ENCODE data around the gene SYT12. TPM values are rescaled to one million over a fixed set of nuclear protein-coding genes. Genes with fewer than 3 reads are reported as not detected.

Gene SYT12
- total RNA-seq, 2 donors from 2014 or later, result 0.78 TPM; not detected in 1

- DNase-seq (no peak), ATAC-seq (no peak)
- no peaks in the 10 kb centered on the region for H3K4me1 ChIP-seq
- no peaks in the 10 kb centered on the region for H3K9me3 ChIP-seq
- H3K4me3 ChIP-seq, result no peak overlapping the region
- no peak overlapping the region for H3K27ac ChIP-seq
- intact Hi-C loops (cut with DNase I), result no loop called here
- no peaks in the 10 kb centered on the region for H3K36me3 ChIP-seq (replicated peaks in 1 of 2; ENCODE audit: insufficient read depth in 1 of 2, low read depth in 2 of 2)
- no peaks in the 10 kb centered on the region for H3K27me3 ChIP-seq
- 51 to 55% methylated on average over 4 to 10 of the region's 12 CpGs for WGBS, 2 donors
- TF ChIP-seq CTCF (IDR thresholded peaks at IDR 0.05), result no peak
These were observed 17.2 kb downstream of the SYT12 start for GRCh38 chr11:67040147-67040546.

- TF ChIP-seq CTCF (IDR thresholded peaks at IDR 0.05) (no peak), POLR2A (IDR thresholded peaks at IDR 0.05) (no peak)
- 50 to 80% methylated on average over 1 to 3 of the region's 3 CpGs for WGBS, 2 donors
These were observed 18.7 kb downstream of the SYT12 start for GRCh38 chr11:67041602-67042001.

GRCh38 chr11:67043572-67044349 is 20.8 kb downstream of the SYT12 start:
- WGBS, 2 donors, result 69 to 70% methylated on average over 18 of the region's 18 CpGs
- TF ChIP-seq CTCF (IDR thresholded peaks at IDR 0.05) (no peak), POLR2A (IDR thresholded peaks at IDR 0.05) (no peak)
- Histone ChIP-seq H3K9me3 (no peaks in the 10 kb centered on the region), H3K27me3 (no peaks in the 10 kb centered on the region), H3K27ac (no peak overlapping the region), H3K4me3 (no peak overlapping the region), H3K4me1 (no peaks in the 10 kb centered on the region), H3K36me3 (replicated peaks in 1 of 2; ENCODE audit: insufficient read depth in 1 of 2, low read depth in 2 of 2) (no peaks in the 10 kb centered on the region)
- ATAC-seq, result no peak
- no peak for DNase-seq
- intact Hi-C loops (cut with DNase I), result no loop called here

More at GRCh38 chr11:67041602-67042001, 18.7 kb downstream of the SYT12 start:
- DNase-seq (no peak), ATAC-seq (no peak)
- Histone ChIP-seq H3K4me1 (no peaks in the 10 kb centered on the region), H3K36me3 (replicated peaks in 1 of 2; ENCODE audit: insufficient read depth in 1 of 2, low read depth in 2 of 2) (no peaks in the 10 kb centered on the region), H3K9me3 (no peaks in the 10 kb centered on the region), H3K27me3 (no peaks in the 10 kb centered on the region), H3K27ac (no peak overlapping the region), H3K4me3 (no peak overlapping the region)
- intact Hi-C loops (cut with DNase I), result no loop called here

- 69% methylated on average over 9 of the region's 14 CpGs; no CpG with 5 or more reads in 1 of the 2 donors for WGBS, 2 donors
- TF ChIP-seq CTCF (IDR thresholded peaks at IDR 0.05) (no peak), POLR2A (IDR thresholded peaks at IDR 0.05) (no peak)
These were observed 21.6 kb downstream of the SYT12 start for GRCh38 chr11:67044496-67044895.

GRCh38 chr11:67045314-67045713 is 22.4 kb downstream of the SYT12 start:
- ATAC-seq (no peak), DNase-seq (no peak)
- H3K36me3 ChIP-seq (replicated peaks in 1 of 2; ENCODE audit: insufficient read depth in 1 of 2, low read depth in 2 of 2), result no peaks in the 10 kb centered on the region
- no peak for TF ChIP-seq POLR2A (IDR thresholded peaks at IDR 0.05)
- no peak for TF ChIP-seq CTCF (IDR thresholded peaks at IDR 0.05)
- no peaks in the 10 kb centered on the region for H3K27me3 ChIP-seq
- no peak overlapping the region for H3K27ac ChIP-seq
- H3K9me3 ChIP-seq, result no peaks in the 10 kb centered on the region
- 55% methylated on average over 9 to 14 of the region's 14 CpGs for WGBS, 2 donors
- intact Hi-C loops (cut with DNase I), result no loop called here
- no peaks in the 10 kb centered on the region for H3K4me1 ChIP-seq
- H3K4me3 ChIP-seq, result no peak overlapping the region

More at GRCh38 chr11:67044496-67044895, 21.6 kb downstream of the SYT12 start:
- ATAC-seq (no peak), DNase-seq (no peak)
- H3K9me3 ChIP-seq, result no peaks in the 10 kb centered on the region
- no peak overlapping the region for H3K4me3 ChIP-seq
- intact Hi-C loops (cut with DNase I), result no loop called here
- no peaks in the 10 kb centered on the region for H3K4me1 ChIP-seq
- H3K27ac ChIP-seq, result no peak overlapping the region
- H3K27me3 ChIP-seq, result no peaks in the 10 kb centered on the region
- no peaks in the 10 kb centered on the region for H3K36me3 ChIP-seq (replicated peaks in 1 of 2; ENCODE audit: insufficient read depth in 1 of 2, low read depth in 2 of 2)

Data from body of pancreas (tissue), 4 donors.